ENCODE measurements around the gene SPDEF.

SPDEF gene

GRCh38 chr6:34556031-34556471 is at the start of gene SPDEF:
SPDEF (minus strand) TSS chr6:34556329; CDS start chr6:34544455, 11,874 bp downstream.
- DNase-seq: no peak

- DNase-seq: no peak
Measured at GRCh38 chr6:34603707-34604106, 47.6 kb upstream of the SPDEF start.

- no peak for DNase-seq
Measured at GRCh38 chr6:34602318-34603111, 46.4 kb upstream of the SPDEF start.

GRCh38 chr6:34601706-34602105 is 45.6 kb upstream of the SPDEF start:
- no peak for DNase-seq

- DNase-seq: no peak
Measured at GRCh38 chr6:34600796-34601195, 44.7 kb upstream of the SPDEF start.

- no peak for DNase-seq
Measured at GRCh38 chr6:34600101-34600500, 44.0 kb upstream of the SPDEF start.

- DNase-seq: no peak
Measured at GRCh38 chr6:34598712-34599111, 42.6 kb upstream of the SPDEF start.

- no peak for DNase-seq
Measured at GRCh38 chr6:34597605-34598353, 41.6 kb upstream of the SPDEF start.

GRCh38 chr6:34596798-34597197 is 40.7 kb upstream of the SPDEF start:
- no peak for DNase-seq

GRCh38 chr6:34595332-34596184 is 39.4 kb upstream of the SPDEF start:
- DNase-seq: no peak

- DNase-seq: no peak
Measured at GRCh38 chr6:34593701-34594100, 37.6 kb upstream of the SPDEF start.

GRCh38 chr6:34592208-34592952 is 36.3 kb upstream of the SPDEF start:
- no peak for DNase-seq

GRCh38 chr6:34589691-34590090 is 33.6 kb upstream of the SPDEF start:
- DNase-seq: no peak

GRCh38 chr6:34589140-34589539 is 33.0 kb upstream of the SPDEF start:
- no peak for DNase-seq

- no peak for DNase-seq
Measured at GRCh38 chr6:34587851-34588250, 31.7 kb upstream of the SPDEF start.

GRCh38 chr6:34587325-34587724 is 31.2 kb upstream of the SPDEF start:
- no peak for DNase-seq

- DNase-seq: no peak
Measured at GRCh38 chr6:34586327-34587040, 30.4 kb upstream of the SPDEF start.

GRCh38 chr6:34585512-34586061 is 29.5 kb upstream of the SPDEF start:
- no peak for DNase-seq

- DNase-seq: no peak
Measured at GRCh38 chr6:34585108-34585507, 29.0 kb upstream of the SPDEF start.

GRCh38 chr6:34584694-34585093 is 28.6 kb upstream of the SPDEF start:
- no peak for DNase-seq

- DNase-seq: no peak
Measured at GRCh38 chr6:34583861-34584604, 27.9 kb upstream of the SPDEF start.
